Right forelimb (tissue), 1 donor: ENCODE measurements around the gene PHF1.
"Not testable (repeated sequence)": the region's sequence is repeated elsewhere in the genome, so short reads cannot be mapped to it uniquely, and the experiment has no call there.

Experiments used
- DNase-seq: peaks from one replicate; pipeline ENCODE4 v3.0.0-alpha.2; 2018

PHF1 gene

DNA sequence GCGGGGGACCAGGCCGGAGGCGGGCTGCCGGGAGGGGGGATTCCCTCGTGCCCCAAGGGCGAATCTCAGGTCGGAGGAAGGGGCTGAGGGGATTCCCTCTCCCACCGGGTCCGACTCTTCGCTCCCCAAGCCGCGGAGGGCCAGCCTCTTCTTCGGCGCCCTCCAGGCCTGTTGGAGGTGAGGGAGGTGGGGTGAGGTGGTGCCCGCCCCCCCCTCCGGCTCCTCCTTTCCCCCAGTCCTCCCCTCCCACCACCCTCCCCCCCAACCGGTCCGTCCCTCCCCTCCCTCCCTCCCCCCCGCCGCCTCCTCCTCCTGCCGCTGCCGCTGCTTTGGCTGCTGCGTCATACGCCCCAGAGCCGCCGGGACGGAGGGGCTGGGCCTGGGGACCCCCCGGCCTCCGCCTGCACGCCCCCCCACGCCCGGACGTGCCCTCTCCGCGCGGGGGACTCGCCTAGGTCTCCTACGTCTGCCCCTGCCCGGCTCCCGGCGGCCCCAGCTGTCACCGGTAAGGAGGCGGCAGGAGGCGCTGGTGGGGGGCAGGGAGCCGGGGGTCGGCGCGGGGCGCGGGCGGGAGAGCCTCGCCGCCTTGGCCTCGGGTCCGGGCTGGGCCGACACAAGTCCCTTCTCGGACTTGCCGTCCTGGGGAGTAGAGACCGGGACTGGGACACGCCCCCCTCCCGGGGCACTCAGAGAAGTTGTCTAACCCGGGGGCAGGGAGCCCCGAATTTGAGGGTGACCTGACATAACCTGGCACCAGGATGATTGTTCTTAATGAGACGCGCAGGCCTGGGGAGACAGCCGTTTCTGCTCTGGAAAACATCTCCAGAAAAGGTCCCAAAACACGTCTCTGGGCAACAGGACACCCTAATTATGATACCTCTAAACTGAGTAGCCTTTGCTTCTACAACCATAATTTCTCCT lies at the start of gene PHF1:
Gene PHF1 (plus strand): TSS at position 304 of the 921 bp plus-strand sequence. CDS start 1,250 bp downstream, outside the sequence.
- DNase-seq, result peak; percentile 78

GRCh38 chr6:33363486-33363885 lies 47.3 kb upstream of the PHF1 start:
- not testable (repeated sequence) for DNase-seq

DNA sequence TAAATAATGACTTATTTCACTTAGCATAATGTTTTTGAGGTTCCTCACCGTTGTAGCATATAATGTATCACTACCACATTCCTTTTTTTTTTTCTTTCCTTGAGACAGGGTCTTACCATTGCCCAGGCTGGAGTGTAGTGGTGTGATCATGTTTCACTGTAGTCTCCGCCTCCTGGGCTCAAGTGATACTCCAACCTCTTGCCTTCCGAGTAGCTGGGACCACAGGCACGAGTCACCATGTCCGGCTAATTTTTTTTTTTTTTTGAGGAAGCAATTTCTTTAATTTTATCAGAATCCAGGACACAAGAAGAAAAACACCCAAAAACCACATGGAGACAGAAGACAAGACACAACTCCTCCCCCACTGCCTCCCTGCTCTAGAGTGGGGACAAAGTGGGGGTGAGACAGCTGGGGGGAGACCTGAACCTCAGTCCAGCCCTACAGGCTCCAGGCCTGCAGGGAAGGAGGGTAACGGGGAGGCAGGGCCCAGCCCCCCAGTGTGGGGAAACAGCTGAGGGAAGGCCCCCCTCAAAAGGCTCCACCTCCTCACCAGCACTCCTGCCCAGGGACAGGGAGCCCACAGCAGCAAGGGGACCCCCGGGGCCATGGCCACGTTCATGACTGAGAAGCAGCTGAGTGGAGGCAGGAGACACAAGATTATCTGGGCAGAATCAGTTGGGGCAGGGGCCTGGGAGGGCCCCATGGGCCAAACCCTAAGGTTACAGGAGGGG lies 46.2 kb upstream of the PHF1 start:
- not testable (repeated sequence) for DNase-seq

DNA sequence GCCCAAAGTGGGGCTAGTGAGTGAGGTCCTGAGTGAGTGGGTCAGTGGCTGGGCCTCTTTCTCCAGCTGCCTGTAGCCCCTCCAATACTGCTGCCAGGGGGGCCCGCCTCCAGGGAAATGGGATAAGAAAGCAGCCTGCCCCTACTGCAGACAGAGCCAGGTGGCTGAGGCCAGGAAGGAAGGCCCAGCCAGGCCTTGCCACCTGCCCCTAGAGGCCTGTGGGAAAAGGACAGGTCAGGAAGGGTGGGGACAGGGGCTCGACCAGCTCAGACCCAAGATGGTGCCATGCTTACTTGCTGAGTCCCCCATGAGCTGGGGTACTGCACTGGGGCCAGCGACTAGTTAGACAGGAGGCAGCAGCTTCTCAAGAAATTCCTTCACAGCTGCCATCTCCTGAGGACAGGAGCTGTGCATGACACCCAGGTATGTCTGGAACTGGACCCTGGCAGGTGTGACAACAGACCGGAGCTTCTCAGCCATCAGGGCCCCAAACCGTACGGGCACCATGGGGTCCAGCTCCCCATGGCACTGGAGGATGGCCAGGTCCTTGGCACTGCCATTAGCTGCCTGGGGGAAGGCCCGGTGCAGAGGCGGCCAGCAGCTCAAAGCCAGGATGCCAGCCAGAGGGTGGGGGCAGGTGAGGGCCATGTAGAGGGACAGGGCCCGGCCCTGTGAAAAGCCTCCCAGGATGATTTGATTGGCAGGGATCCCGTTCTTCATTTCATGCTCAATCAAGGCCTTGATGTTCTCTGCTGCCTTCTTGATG lies 45.4 kb upstream of the PHF1 start:
- DNase-seq, result not testable (repeated sequence)

DNA sequence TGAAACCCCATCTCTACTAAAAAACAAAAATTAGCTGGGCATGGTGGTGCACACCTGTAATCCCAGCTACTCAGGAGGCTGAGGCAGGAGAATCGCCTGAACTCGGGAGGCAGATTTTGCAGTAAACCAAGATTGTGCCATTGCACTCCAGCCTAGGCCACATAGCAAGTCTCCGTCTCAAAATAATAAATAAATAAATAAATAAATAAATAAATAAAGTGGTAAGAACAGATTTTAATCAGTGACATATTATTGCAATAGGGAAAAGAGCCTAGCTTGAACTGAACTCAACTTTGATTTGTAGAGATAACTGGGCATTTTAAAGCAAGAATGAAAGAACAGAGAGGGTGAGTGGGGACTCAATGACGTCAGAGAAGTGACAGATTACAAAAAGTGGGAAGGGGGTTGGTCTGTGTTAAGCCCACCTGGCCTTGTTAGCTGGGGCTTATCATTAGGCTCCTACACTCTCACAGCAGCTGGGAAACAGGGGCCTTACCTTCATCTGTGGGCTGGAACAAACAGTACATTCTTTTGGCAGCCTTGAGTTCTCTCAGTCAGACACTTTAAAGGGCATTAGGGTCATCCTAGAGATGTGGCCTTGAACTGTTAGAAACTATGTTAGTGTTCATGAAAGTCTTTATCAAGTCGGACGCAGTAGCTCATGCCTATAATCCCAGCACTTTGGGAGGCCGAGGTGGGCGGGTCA lies 43.7 kb upstream of the PHF1 start:
- no peak for DNase-seq

DNA sequence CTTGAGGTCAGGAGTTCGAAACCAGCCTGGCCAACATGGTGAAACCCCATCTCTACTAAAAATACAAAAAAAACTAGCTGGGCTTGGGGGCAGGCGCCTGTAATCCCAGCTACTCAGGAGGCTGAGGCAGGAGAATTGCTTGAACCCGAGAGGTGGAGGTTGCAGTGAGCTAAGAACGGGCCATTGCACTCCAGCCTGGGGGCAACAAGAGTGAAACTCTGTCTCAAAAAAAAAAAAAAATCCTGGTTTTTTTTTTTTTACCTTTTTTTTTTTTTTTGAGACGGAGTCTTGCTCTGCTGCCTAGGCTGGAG lies 43.1 kb upstream of the PHF1 start:
- DNase-seq, result not testable (repeated sequence)

GRCh38 chr6:33371901-33372300 lies 38.9 kb upstream of the PHF1 start:
- not testable (repeated sequence) for DNase-seq

- no peak for DNase-seq
Measured at GRCh38 chr6:33372526-33373123, 38.2 kb upstream of the PHF1 start.

DNA sequence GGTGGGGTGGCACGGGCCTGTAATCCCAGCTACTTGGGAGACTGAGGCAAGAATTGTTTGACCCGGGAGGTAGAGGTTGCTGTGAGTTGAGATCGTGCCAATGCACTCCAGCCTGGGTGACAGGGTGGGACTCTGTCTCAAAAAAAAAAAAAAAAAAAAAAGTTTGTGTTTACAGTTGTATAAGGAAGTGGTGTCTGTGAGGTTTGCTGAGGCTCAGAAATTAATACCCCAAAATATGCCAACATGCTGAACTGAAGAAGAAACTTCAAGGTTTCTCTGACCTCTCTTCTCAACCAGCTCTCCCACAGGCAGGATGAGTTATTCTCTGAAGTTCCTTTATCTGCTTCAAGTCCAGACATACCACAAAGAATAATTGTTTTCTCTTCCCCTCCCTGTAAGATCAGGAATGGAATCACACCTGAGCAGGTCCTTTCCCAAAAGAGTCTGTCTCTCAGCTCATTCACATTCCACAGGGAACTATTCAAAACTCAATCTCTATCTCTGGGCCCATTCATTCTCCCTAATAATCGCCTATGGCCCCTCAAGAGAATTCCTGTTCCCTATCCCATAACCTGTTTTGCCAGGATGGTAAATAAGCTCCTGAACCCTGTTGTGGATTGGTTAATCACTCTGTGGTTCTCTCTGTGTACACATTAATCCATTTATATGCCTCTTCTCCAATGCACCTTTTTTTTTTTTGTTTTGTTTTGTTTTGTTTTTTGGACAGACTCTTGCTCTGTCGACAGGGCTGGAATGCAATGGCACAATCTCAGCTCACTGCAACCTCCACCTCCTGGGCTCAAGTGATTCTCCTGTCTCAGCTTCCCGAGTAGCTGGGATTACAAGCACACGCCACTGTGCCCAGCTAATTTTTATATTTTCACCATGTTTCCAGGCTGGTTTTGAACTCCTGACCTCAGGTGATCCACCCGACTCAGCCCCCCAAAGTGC lies 36.6 kb upstream of the PHF1 start:
- DNase-seq, result no peak

DNA sequence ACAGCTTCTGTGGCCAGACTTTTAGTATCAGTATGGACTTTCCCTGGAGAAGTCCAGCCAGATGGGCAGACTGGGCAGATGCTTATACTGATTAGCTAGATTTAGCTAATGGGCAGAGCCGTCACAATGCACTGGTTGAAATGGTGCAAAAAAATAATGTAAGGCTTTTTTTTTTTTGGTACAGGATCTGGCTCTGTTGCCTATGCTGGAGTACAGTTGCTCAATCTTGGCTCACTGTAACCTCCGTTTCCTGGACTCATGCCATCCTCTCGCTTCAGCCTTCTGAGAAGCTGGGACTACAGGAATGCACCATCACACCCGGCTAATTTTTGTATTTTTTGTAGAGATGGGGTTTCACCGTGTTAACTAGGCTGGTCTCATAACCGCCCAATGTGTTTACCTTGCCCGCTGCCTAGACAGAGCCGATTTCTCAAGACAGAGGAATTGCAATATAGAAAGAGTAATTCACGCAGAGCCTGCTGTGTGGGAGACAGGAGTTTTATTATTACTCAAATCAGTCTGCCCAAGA lies 35.6 kb upstream of the PHF1 start:
- DNase-seq, result peak; percentile 85

DNA sequence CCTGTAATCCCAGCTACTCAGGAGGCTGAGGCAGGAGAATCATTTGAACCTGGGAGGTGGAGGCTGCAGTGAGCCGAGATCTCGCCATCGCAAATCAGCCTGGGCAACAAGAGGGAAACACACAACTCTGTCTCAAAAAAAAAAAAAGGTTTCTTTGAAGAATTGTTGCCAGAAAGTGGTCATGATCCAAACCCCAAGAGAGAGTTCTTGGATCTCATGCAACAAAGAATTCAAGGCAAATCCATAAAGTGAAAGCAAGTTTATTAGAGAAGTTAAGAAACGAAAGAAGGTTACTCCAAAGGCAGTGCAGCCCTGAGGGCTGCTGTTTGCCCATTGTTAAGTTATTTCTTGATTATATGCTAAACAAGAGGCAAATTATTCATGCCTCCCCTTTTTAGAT lies 33.6 kb upstream of the PHF1 start:
- no peak for DNase-seq

GRCh38 chr6:33379184-33379583 lies 31.6 kb upstream of the PHF1 start:
- DNase-seq, result not testable (repeated sequence)

- no peak for DNase-seq
Measured at GRCh38 chr6:33380272-33380981, 30.4 kb upstream of the PHF1 start.

- DNase-seq, result no peak
Measured at GRCh38 chr6:33383427-33384185, 27.2 kb upstream of the PHF1 start.

GRCh38 chr6:33384581-33385020 lies 26.2 kb upstream of the PHF1 start:
- DNase-seq, result no peak

DNA sequence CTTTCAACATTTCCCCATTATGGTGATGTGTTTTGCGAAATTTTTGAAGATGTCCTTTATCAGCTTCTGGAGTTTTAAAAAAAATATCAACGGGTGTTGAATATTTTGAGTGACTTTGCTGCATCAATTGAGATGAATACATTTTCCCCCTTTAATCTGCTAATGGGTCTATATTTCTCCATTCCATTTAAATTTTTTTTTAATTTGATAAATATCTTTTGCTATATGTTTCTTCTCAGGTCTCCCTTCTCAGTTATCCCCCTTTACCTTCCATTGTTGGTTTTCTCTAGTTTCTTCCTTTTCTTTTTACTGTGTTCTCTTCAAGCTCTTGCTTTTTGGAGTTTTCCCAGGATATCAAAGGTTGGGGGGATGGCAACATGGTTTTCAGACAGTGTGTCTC lies 20.6 kb upstream of the PHF1 start:
- DNase-seq, result no peak

- DNase-seq, result no peak
Measured at GRCh38 chr6:33390767-33391277, 20.0 kb upstream of the PHF1 start.

GRCh38 chr6:33391278-33391921 lies 19.4 kb upstream of the PHF1 start, which contains the start of gene KIFC1:
Gene KIFC1 (plus strand): TSS chr6:33391823. CDS start chr6:33391986, 163 bp downstream.
- DNase-seq, result peak; percentile 99
